GM19025 (cell line): ENCODE measurements around the gene ZNF311.

Experiments used
- ATAC-seq: cut with Tn5 transposase; IDR thresholded peaks from one replicate; pipeline ENCODE4 v1.9.1; 2021; ENCODE audit warnings: mild to moderate bottlenecking, low read depth, moderate library complexity; ENCODE audit not compliant: unreplicated experiment

Gene ZNF311

GRCh38 chr6:29005183-29005885 is at the start of gene ZNF311:
Gene ZNF311, minus strand, starts transcription at chr6:29005315. Its CDS starts 1,361 bp downstream, at chr6:29003954.
- no peak for ATAC-seq

GRCh38 chr6:29051680-29052079 is 46.6 kb upstream of the ZNF311 start:
- ATAC-seq: no peak

DNA sequence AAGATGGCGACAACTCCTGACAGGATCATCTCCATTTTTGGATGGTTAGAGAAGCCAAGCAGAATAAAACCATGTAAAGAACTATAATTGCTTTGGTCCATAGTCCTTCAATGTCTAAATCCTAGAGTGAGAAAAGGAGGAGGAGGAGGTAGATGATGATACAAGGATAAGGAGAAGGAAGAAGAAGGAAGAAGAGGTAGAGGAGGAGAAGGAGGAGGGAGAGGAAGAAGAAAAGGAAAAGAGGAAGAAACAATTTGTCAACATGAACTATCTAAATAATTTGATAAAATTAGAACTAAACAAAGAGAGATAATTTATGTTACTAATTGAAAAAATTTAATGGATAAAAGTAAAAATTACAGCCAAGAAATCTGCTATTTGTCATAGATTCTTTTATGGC is 40.0 kb upstream of the ZNF311 start, which contains the start of gene OR2W1:
Gene OR2W1 (minus strand): TSS at position 101 of the 400 bp plus-strand sequence. CDS start 0 bp downstream, at position 101.
- ATAC-seq: no peak

- ATAC-seq: no peak
Observed at GRCh38 chr6:29035951-29036350, 30.8 kb upstream of the ZNF311 start.

GRCh38 chr6:29028821-29029220 is 23.7 kb upstream of the ZNF311 start:
- ATAC-seq: no peak

DNA sequence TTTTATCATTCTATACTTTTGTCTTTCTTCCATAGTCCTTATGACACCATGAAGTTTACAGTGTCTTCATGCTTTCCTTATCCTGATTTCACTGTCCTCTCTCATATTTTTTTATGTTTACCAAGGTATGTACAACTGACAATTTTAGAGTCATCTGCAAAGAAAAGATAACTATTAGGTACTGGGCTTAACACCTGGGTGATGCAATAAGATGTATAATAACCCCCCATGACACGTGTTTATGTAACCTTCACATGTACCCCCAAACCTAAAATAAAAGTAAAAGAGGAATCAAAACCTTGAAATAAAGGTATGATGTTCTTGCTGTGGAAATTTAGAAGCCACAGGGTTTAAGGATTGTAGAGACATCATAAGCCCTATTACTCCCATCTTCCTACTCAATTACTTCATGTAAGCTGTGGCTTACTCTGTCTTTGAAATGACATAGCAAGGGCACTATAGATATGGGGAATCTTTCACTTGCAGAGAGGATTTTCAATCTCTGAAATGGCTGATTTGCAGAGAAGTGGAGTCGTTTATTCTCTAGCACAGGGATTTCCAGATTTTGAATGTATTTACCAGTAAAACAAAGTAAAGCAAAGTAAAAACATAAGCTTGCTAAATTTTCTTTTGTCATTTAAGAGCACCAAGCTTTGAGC is 20.9 kb upstream of the ZNF311 start:
- ATAC-seq: no peak

GRCh38 chr6:29021434-29021833 is 16.3 kb upstream of the ZNF311 start:
- no peak for ATAC-seq

GRCh38 chr6:29019629-29020028 is 14.5 kb upstream of the ZNF311 start:
- no peak for ATAC-seq

GRCh38 chr6:29017428-29017802 is 12.3 kb upstream of the ZNF311 start:
- no peak for ATAC-seq

DNA sequence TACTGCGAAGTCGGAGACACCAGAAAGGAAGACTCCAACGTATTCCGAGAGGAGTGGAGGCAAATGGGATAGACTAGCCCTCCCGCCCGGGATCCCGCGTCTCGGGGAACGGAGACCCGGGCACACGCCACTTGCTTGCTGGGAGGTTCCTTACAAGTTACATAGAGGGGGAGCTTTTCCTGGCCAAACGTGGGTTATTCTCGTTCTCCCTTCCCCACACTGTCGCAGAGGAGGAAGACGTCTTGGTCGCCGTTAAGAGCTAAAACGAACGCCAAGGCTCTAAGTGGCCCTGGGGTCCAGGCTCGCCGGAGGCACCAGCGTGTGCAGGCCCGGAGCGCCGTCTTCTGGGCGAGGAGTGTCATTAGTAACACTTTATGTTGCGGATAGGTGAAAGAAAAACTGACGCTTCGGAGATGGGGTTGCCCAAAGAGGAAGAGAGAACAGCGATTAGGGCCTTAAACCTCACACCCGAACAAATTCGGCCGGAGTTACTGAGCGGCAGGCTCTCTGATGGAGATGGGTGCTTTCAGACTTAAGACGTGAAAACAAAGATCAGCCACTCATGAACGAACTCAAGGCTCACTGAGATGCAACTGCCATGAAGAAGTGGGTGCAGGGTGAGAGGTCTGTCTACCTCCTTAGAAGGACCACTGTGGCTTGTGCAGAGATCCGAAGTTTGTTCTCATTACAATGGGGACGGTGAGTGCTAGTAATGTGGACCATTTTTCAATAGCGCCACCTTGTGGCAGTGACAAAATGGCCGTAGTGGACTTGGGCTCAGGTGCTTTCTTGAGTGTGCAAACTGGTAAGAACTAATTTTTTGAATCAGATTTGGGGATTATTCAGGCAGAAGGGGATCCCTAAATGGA is 11.7 kb upstream of the ZNF311 start:
- peak; percentile 81 for ATAC-seq

- no peak for ATAC-seq
Observed at GRCh38 chr6:29014729-29015608, 9.9 kb upstream of the ZNF311 start.

DNA sequence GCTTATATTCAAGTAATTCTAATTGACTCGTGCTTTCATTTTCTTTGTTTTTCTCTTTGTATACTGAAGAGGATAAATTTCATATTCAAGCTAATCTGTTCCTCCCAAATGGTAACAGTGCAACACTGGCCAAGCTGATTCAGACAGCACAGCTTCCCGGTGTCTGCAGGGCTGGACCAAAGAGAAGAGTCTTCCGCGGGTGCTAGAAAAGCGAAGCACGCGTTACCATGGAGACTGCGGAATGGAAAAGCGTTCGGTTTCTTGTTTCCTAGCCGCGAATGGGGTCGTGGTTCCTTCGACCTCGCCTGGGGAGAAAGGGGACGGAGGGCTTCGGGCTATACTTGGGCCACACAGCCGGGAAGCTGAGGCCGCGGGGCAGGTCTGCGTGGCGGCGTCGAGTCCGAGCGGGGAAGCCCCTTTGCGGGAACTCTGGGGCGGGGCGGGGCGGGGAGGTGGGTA is 6.2 kb upstream of the ZNF311 start:
- no peak for ATAC-seq

GRCh38 chr6:29009358-29009757 is 4.2 kb upstream of the ZNF311 start:
- ATAC-seq: no peak

DNA sequence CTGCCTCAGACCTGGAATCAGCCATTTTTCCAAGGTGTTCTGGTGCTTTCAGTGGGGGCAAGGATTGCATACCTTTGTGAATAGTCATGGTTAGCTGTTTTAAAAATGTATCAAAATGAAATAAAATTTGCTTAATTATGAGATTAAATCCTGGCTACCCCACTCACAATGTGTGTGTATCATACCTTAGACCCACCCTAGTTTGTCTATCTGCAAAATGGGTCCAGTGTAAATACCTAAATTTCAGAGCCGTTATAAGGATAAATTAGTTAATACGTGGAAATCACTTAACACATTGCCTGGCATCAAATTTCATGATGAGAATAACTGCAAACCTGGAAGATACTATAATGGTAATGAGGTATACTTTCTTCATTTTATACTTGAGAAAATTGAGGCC is 3.0 kb upstream of the ZNF311 start:
- ATAC-seq: no peak

DNA sequence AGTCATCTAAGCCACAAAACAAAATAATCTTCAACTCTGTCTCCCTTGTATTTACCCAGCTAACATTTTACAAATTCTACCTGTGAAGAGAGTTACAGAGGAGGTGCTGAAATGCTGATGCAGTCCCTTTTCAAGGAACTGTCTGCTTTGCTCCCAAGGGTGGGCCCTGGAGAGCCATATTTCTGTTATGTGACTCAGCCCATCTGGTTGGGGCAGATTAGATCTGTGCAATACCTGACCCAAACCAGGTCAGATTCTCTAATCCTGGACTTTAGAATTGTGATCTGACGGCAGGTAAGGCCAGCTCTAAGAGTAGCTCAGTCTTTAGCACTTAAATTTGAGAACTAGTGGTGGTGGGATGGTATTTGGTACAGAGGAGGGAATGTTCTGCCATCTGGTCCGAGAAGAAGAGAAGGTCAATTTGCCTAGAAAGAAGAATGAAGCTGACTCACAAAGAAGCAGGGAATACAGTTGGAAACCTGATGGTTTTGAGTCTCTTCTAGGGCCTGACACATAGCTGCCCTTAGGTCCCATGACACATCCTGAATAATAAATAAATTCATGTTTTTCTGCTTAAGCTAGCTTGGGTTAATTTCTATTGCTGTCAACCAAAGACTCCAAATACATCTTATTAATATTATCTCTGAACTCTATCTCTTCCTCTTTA is 8.1 kb downstream of the ZNF311 start:
- no peak for ATAC-seq

- no peak for ATAC-seq
Observed at GRCh38 chr6:28995093-28995650, 9.9 kb downstream of the ZNF311 start.

DNA sequence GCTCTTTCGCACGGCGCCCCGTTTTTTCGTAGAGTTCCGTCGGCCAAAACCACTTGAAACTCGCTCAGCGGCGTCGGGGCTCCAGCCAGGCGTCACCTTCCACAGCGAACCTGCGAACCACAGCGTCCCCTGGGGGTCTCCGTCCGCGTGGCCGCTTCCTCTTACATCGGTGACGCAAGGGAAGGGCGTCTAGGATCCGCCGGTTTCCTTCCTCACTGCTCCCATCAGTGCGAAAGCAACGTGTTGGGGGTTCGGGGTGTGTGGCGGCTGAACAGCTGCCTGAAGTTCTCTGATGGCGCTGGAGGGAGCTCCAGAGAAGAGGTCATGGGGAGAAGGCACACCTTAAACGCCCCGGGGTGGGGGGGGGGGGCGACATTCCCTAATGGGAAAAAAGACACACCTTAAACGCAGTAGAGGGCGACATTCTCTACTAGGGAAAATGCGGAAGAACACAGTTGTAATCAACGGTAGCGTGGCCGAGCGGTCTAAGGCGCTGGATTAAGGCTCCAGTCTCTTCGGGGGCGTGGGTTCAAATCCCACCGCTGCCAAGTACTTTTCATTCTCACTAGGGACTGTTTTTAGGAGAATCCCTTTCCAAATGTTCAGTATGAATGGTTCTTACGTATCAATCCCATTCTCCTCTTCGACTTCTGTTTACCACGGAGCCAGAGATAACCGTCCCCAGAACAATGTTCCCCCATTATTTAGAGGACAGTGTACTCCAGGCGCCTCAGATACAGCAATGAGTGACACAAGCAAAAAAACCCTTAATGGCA is 16.4 kb downstream of the ZNF311 start:
- no peak for ATAC-seq

DNA sequence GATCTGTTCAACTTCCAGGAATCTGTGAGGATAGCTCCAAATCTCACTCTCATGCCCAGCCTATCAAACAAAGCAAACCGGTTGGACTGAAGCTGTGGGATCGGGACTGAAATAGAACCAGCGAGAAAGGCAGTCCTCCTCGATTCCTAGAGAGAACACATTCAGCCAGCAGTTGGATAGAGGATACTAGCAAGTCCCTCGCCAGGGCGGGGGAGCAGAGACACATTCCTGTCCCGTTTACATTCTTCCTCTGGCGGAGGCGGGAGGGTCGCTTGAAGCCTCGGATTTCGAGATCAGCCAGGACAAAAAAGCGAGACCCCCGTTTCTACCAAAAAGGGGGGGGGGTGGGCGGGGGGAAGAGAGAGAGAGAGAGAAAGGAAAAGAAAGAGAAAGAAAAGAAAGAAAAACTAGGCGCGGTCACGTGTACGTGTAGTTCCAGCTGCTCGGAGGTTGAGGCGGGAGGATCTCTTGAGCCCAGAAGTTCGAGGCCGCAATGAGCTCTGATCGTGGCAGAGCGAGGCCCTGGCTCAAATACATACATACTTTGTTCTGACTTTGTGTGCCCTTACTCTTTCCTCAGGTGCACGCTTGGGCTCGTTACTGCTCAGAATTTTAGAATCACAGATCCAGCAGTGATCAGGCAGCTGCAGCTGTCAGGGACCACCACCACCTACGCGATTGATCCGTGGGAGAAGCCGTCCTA is 19.5 kb downstream of the ZNF311 start:
- ATAC-seq: no peak
